Measurements from ENCODE around the gene SHROOM3.

DNA sequence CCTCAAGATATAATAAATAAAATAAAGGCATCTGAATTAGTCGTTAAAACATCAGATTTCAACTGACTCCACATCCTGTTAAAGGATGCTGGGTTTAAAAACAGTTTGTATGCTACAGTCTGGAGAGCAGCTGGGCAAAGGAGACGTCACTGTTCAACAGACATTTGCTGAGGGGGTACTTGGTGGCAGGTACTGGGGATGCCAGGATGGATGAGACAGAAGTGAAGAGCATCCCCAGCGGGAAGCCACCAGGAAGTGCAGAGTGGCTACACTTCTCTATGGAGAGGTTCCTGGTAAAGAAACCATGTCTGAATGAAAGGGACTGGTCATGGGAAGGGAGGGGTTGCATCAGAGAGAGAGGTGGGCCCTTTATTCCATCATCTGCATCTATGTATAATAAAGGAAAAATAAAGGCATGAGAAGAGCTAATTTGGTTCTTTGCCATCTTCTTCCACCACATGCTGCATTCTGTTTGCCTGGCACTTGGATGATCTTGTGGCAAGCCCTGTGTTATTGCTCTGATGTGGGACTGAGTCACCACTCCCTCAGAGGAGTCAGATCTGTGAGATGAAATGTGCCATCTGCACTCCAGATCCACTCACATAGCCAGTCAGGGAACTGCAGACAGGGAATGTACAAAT is 318.0 kb downstream of the SHROOM3 start:
- TF ChIP-seq, protein P1, sequence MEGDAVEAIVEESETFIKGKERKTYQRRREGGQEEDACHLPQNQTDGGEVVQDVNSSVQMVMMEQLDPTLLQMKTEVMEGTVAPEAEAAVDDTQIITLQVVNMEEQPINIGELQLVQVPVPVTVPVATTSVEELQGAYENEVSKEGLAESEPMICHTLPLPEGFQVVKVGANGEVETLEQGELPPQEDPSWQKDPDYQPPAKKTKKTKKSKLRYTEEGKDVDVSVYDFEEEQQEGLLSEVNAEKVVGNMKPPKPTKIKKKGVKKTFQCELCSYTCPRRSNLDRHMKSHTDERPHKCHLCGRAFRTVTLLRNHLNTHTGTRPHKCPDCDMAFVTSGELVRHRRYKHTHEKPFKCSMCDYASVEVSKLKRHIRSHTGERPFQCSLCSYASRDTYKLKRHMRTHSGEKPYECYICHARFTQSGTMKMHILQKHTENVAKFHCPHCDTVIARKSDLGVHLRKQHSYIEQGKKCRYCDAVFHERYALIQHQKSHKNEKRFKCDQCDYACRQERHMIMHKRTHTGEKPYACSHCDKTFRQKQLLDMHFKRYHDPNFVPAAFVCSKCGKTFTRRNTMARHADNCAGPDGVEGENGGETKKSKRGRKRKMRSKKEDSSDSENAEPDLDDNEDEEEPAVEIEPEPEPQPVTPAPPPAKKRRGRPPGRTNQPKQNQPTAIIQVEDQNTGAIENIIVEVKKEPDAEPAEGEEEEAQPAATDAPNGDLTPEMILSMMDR (IDR thresholded peaks at IDR 0.05) = no peak
- no peak for TF ChIP-seq POLR2A (IDR thresholded peaks at IDR 0.05)

All from Peyer's patch (tissue), 4 donors.